ENCODE data around the gene ATP2A1. TPM values are rescaled to one million over a fixed set of nuclear protein-coding genes. Genes with fewer than 3 reads are reported as not detected.
A peak's percentile ranks its signal among the peaks of the same experiment; 100 is the strongest.

Gene ATP2A1
- total and polyA plus RNA-seq, 2 of the 13 experiments (the other 11 are each of a cell fraction or from before 2014, with no cell fraction given): 3.2 to 12.5 TPM

- TF ChIP-seq CHCHD3 (CRISPR knock-in tag; IDR thresholded peaks at IDR 0.05) (0 out of 2 replicates have a peak, but pooled peaks have one; percentile 65), PRDM4 (CRISPR knock-in tag; IDR thresholded peaks at IDR 0.05; ENCODE audit: borderline replicate concordance) (no peak; the same call in 1 of the 2 replicates), ZNF292 (CRISPR knock-in tag; IDR thresholded peaks at IDR 0.05; ENCODE audit: borderline replicate concordance, low read depth) (peak; percentile 25; the same call in 1 of the 2 replicates), SCMH1 (CRISPR knock-in tag; IDR thresholded peaks at IDR 0.05; ENCODE audit: borderline replicate concordance) (no peak), ZNF670 (CRISPR knock-in tag; IDR thresholded peaks at IDR 0.05; ENCODE audit: borderline replicate concordance) (peak; percentile 96), ISX (CRISPR knock-in tag; conservative IDR thresholded peaks at IDR 0.05) (no peak), TBP (CRISPR knock-in tag; IDR thresholded peaks at IDR 0.05) (peak; percentile 89; the same call in 1 of the 2 replicates), ATF4 (CRISPR knock-in tag; IDR thresholded peaks at IDR 0.05) (peak in 1 of 2 experiments; percentile 60; a peak in 1 of 4 replicates), NAIF1 (CRISPR knock-in tag; IDR thresholded peaks at IDR 0.05; ENCODE audit: borderline replicate concordance) (peak; percentile 86; the same call in 1 of the 2 replicates), PREB (CRISPR knock-in tag; IDR thresholded peaks at IDR 0.05) (no peak), ZNF839 (CRISPR knock-in tag; IDR thresholded peaks at IDR 0.05; ENCODE audit: borderline replicate concordance) (peak; percentile 90; the same call in 1 of the 2 replicates), ATAD3A (CRISPR knock-in tag; IDR thresholded peaks at IDR 0.05) (no peak), SRSF9 (IDR thresholded peaks at IDR 0.05; ENCODE audit: borderline replicate concordance, insufficient read depth, low read depth, low read length, poor library complexity, severe bottlenecking) (no peak), RBFOX2 (IDR thresholded peaks at IDR 0.05; ENCODE audit: low read depth, low read length) (peak; percentile 98), PPARG (CRISPR knock-in tag; conservative IDR thresholded peaks at IDR 0.05) (0 out of 2 replicates have a peak, but pooled peaks have one; percentile 55), ZNF792 (CRISPR knock-in tag; IDR thresholded peaks at IDR 0.05) (peak; percentile 87), ZFP41 (CRISPR knock-in tag; IDR thresholded peaks at IDR 0.05; ENCODE audit: borderline replicate concordance) (peak; percentile 59; the same call in 1 of the 2 replicates), TBL1XR1 (IDR thresholded peaks at IDR 0.05; ENCODE audit: borderline replicate concordance, low read length, partially characterized antibody) (peak; percentile 14), ZNF354B (CRISPR knock-in tag; IDR thresholded peaks at IDR 0.05) (no peak), MAF1 (CRISPR knock-in tag; IDR thresholded peaks at IDR 0.05; ENCODE audit: borderline replicate concordance) (peak; percentile 90)
- TF ChIP-seq, protein P1, sequence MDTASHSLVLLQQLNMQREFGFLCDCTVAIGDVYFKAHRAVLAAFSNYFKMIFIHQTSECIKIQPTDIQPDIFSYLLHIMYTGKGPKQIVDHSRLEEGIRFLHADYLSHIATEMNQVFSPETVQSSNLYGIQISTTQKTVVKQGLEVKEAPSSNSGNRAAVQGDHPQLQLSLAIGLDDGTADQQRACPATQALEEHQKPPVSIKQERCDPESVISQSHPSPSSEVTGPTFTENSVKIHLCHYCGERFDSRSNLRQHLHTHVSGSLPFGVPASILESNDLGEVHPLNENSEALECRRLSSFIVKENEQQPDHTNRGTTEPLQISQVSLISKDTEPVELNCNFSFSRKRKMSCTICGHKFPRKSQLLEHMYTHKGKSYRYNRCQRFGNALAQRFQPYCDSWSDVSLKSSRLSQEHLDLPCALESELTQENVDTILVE (CRISPR knock-in tag; IDR thresholded peaks at IDR 0.05): peak; percentile 100
- TF ChIP-seq, protein P2, sequence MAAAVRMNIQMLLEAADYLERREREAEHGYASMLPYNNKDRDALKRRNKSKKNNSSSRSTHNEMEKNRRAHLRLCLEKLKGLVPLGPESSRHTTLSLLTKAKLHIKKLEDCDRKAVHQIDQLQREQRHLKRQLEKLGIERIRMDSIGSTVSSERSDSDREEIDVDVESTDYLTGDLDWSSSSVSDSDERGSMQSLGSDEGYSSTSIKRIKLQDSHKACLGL (CRISPR knock-in tag; IDR thresholded peaks at IDR 0.05): peak; percentile 76; the same call in 1 of the 2 replicates
Measured at GRCh38 chr16:28846080-28846932, 32.0 kb upstream of the ATP2A1 start, which contains the start of gene TUFM (continued).

All from HepG2 (cell line).